ENCODE results near the gene STK33. TPM values are rescaled to one million over a fixed set of nuclear protein-coding genes. Genes with fewer than 3 reads are reported as not detected.

STK33 gene
- total RNA-seq, 1 experiment from 2014 or later: 10.9 TPM

GRCh38 chr11:8387693-8388092, 206.3 kb downstream of the STK33 start:
- Histone ChIP-seq H3K27ac (ENCODE audit: low read depth, low read length) (no peak overlapping the region), H3K79me2 (ENCODE audit: insufficient read depth, low read length) (no peaks in the 10 kb centered on the region), H3K27me3 (ENCODE audit: insufficient read depth, low read length) (no peaks in the 10 kb centered on the region), H3K4me1 (ENCODE audit: control insufficient read depth in 1 of 2, insufficient read depth in 2 of 2, low read length in 2 of 2) (no peaks in the 10 kb centered on the region), H4K20me1 (ENCODE audit: insufficient read depth) (no peaks in the 10 kb centered on the region), H3K4me2 (ENCODE audit: low read length) (no peak overlapping the region), H3K36me3 (ENCODE audit: control insufficient read depth in 1 of 2, insufficient read depth in 2 of 2, low read length in 2 of 2) (no peaks in the 10 kb centered on the region), H3K9me2 (ENCODE audit: insufficient read depth) (no peaks in the 10 kb centered on the region), H3K9ac (ENCODE audit: low read length) (no peak overlapping the region), H3K4me3 (replicated peaks in 1 of 2; ENCODE audit: low read depth in 1 of 2, low read length in 2 of 2) (no peak overlapping the region), H2AFZ (ENCODE audit: low read depth, low read length, poor library complexity, severe bottlenecking) (no peak overlapping the region), H3K9me3 (ENCODE audit: control insufficient read depth in 1 of 2, insufficient read depth in 1 of 2, low read depth in 1 of 2, low read length in 2 of 2) (no peaks in the 10 kb centered on the region)
- ChIA-PET POLR2A (no interaction called here), CTCF (no interaction called here), RAD21 (ENCODE audit: low non-redundant PET in 1 of 2, low total read pairs in 2 of 2, uncharacterized antibody in 2 of 2, unreplicated experiment in 2 of 2) (no interaction called here)
- DNase-seq (ENCODE audit: low read depth, low spot score): no peak
- intact Hi-C loops (cut with micrococcal nuclease): no loop called here
- no peak for TF ChIP-seq SIN3A (IDR thresholded peaks at IDR 0.05; ENCODE audit: low read depth)
- no peak for ATAC-seq
- BruUV-seq (replicated peaks): no TSS peak

GRCh38 chr11:8387141-8387540, 206.9 kb downstream of the STK33 start:
- no peak overlapping the region for H2AFZ ChIP-seq (ENCODE audit: low read depth, low read length, poor library complexity, severe bottlenecking)
- no peaks in the 10 kb centered on the region for H3K27me3 ChIP-seq (ENCODE audit: insufficient read depth, low read length)
- H3K36me3 ChIP-seq (ENCODE audit: control insufficient read depth in 1 of 2, insufficient read depth in 2 of 2, low read length in 2 of 2): no peaks in the 10 kb centered on the region
- H3K4me1 ChIP-seq (ENCODE audit: control insufficient read depth in 1 of 2, insufficient read depth in 2 of 2, low read length in 2 of 2): no peaks in the 10 kb centered on the region
- no peak overlapping the region for H3K9ac ChIP-seq (ENCODE audit: low read length)
- H3K4me3 ChIP-seq (replicated peaks in 1 of 2; ENCODE audit: low read depth in 1 of 2, low read length in 2 of 2): no peak overlapping the region
- H3K79me2 ChIP-seq (ENCODE audit: insufficient read depth, low read length): no peaks in the 10 kb centered on the region
- H3K4me2 ChIP-seq (ENCODE audit: low read length): no peak overlapping the region
- TF ChIP-seq ZFX (IDR thresholded peaks at IDR 0.05) (no peak), POLR2A (IDR thresholded peaks at IDR 0.05; ENCODE audit: borderline replicate concordance, extremely low read depth, insufficient read depth, insufficient read length) (no peak), ZNF274 (IDR thresholded peaks at IDR 0.05; ENCODE audit: low read depth, low read length) (no peak), FOSL1 (IDR thresholded peaks at IDR 0.05; ENCODE audit: low read depth) (no peak), CTCF (IDR thresholded peaks at IDR 0.05 in 2 of 3, conservative IDR thresholded peaks at IDR 0.05 in 1 of 3; ENCODE audit: borderline replicate concordance in 1 of 3, insufficient read depth in 1 of 3, low read depth in 2 of 3, low read length in 2 of 3) (no peak), EZH2 (IDR thresholded peaks at IDR 0.05) (no peak)
- no peaks in the 10 kb centered on the region for H3K9me2 ChIP-seq (ENCODE audit: insufficient read depth)
- no peak for DNase-seq (ENCODE audit: low read depth, low spot score)
- intact Hi-C loops (cut with micrococcal nuclease): no loop called here
- no peak for ATAC-seq
- no TSS peak for BruUV-seq (replicated peaks)
- POLR2A ChIA-PET: no interaction called here
- no peaks in the 10 kb centered on the region for H4K20me1 ChIP-seq (ENCODE audit: insufficient read depth)
- H3K27ac ChIP-seq (ENCODE audit: low read depth, low read length): no peak overlapping the region
- RAD21 ChIA-PET (ENCODE audit: low non-redundant PET in 1 of 2, low total read pairs in 2 of 2, uncharacterized antibody in 2 of 2, unreplicated experiment in 2 of 2): no interaction called here
- CTCF ChIA-PET: no interaction called here
- no peaks in the 10 kb centered on the region for H3K9me3 ChIP-seq (ENCODE audit: control insufficient read depth in 1 of 2, insufficient read depth in 1 of 2, low read depth in 1 of 2, low read length in 2 of 2)
